ENCODE data around the gene PPIG.
"Not testable (repeated sequence)": the region's sequence is repeated elsewhere in the genome, so short reads cannot be mapped to it uniquely, and the experiment has no call there.

The PPIG gene

DNA sequence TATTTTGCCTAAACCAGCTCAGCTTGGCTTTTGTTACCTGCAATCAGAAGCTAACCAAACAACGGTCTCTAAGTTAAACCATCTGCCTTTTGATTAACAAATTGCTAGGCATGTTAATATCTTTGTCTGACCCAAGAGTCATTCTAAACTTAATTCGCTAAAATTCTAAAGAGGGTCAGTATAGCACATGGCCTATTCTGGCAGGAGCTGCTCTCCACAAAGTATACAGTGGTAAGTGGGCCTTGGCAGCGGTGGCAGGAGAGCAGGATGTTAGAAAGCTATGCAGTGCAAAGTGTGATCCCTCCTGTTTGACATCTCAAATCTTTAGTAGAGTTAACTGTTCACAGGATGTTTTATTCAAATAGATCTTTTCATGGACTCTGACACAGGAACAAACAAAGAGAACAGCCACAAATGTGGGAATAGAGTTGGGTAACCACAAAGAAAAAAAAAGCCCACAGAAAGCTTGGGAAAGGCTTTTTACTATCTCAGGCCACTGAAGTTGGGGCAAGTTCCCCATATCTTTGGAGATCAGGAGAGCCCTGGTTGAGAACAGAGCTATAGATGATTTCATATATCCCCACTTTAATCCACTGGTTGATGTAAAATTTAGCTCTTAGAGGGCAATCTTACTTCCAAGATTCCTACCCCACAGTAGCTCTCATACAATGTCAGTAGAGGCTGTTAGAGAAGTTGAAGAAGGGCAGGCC, 99.4 kb downstream of the PPIG start:
- H3K4me3 ChIP-seq (ENCODE audit: low read length) = no peak overlapping the region
- no peaks in the 10 kb centered on the region for H3K4me1 ChIP-seq (ENCODE audit: control insufficient read depth, low read length)
- H4K20me1 ChIP-seq (ENCODE audit: control insufficient read depth, insufficient read depth, low read depth, low read length) = no peaks in the 10 kb centered on the region
- no peaks in the 10 kb centered on the region for H3K9me3 ChIP-seq (ENCODE audit: control insufficient read depth, insufficient read depth, low read length)
- H3K27ac ChIP-seq (ENCODE audit: low read depth, low read length) = no peak overlapping the region
- H3K27me3 ChIP-seq (ENCODE audit: control insufficient read depth, low read length) = no peaks in the 10 kb centered on the region
- H3F3A ChIP-seq (ENCODE audit: control insufficient read depth, insufficient read depth) = no peaks in the 10 kb centered on the region
- H3K4me2 ChIP-seq (ENCODE audit: low read length) = no peak overlapping the region
- no peaks in the 10 kb centered on the region for H3K79me2 ChIP-seq (ENCODE audit: control insufficient read depth, low read length)
- TF ChIP-seq CTCF (IDR thresholded peaks at IDR 0.05; ENCODE audit: low read depth, low read length, poor library complexity, severe bottlenecking) (no peak), EZH2phosphoT487 (IDR thresholded peaks at IDR 0.05; ENCODE audit: borderline replicate concordance, low read length) (no peak)
- no peaks in the 10 kb centered on the region for H3K36me3 ChIP-seq (ENCODE audit: control insufficient read depth, low read length)
- H3K9me2 ChIP-seq (replicated peaks; ENCODE audit: control insufficient read depth, low read length) = no peaks in the 10 kb centered on the region

DNA sequence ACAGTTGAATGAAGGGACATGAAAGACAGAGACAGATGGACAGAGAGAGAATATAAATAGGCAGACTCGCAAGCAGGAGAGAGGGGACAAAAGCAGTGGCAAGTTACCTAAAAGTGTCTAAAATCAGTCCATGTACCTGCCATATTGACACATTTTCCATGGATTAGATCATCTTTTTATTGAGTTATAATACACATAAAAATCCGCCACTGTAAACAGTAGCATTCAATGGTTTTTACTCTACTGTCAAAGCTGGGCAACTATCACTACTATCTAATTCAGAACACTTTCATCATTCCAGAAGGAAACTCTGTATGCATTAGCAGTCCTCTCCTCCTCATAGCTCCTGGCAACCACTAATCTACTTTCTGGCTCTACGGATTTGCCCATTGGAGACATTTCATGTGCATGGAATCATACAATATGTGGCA, 100.0 kb downstream of the PPIG start:
- TF ChIP-seq CTCF (IDR thresholded peaks at IDR 0.05; ENCODE audit: low read depth, low read length, poor library complexity, severe bottlenecking) (no peak), EZH2phosphoT487 (IDR thresholded peaks at IDR 0.05; ENCODE audit: borderline replicate concordance, low read length) (no peak)
- no peaks in the 10 kb centered on the region for H4K20me1 ChIP-seq (ENCODE audit: control insufficient read depth, insufficient read depth, low read depth, low read length)
- H3K9me2 ChIP-seq (replicated peaks; ENCODE audit: control insufficient read depth, low read length) = no peaks in the 10 kb centered on the region
- no peaks in the 10 kb centered on the region for H3F3A ChIP-seq (ENCODE audit: control insufficient read depth, insufficient read depth)
- H3K9me3 ChIP-seq (ENCODE audit: control insufficient read depth, insufficient read depth, low read length) = no peaks in the 10 kb centered on the region
- no peak overlapping the region for H3K4me2 ChIP-seq (ENCODE audit: low read length)
- no peaks in the 10 kb centered on the region for H3K27me3 ChIP-seq (ENCODE audit: control insufficient read depth, low read length)
- H3K4me3 ChIP-seq (ENCODE audit: low read length) = no peak overlapping the region
- H3K27ac ChIP-seq (ENCODE audit: low read depth, low read length) = no peak overlapping the region
- H3K36me3 ChIP-seq (ENCODE audit: control insufficient read depth, low read length) = no peaks in the 10 kb centered on the region
- H3K79me2 ChIP-seq (ENCODE audit: control insufficient read depth, low read length) = no peaks in the 10 kb centered on the region
- no peaks in the 10 kb centered on the region for H3K4me1 ChIP-seq (ENCODE audit: control insufficient read depth, low read length)

GRCh38 chr2:169684712-169685111, 100.6 kb downstream of the PPIG start:
- H3K36me3 ChIP-seq (ENCODE audit: control insufficient read depth, low read length); H4K20me1 ChIP-seq (ENCODE audit: control insufficient read depth, insufficient read depth, low read depth, low read length); H3K9me3 ChIP-seq (ENCODE audit: control insufficient read depth, insufficient read depth, low read length); H3K27me3 ChIP-seq (ENCODE audit: control insufficient read depth, low read length); H3K79me2 ChIP-seq (ENCODE audit: control insufficient read depth, low read length); H3F3A ChIP-seq (ENCODE audit: control insufficient read depth, insufficient read depth); H3K4me2 ChIP-seq (ENCODE audit: low read length); H3K9me2 ChIP-seq (replicated peaks; ENCODE audit: control insufficient read depth, low read length); H3K4me3 ChIP-seq (ENCODE audit: low read length); H3K27ac ChIP-seq (ENCODE audit: low read depth, low read length); H3K4me1 ChIP-seq (ENCODE audit: control insufficient read depth, low read length): not testable (repeated sequence)

GRCh38 chr2:169686825-169687224, 102.7 kb downstream of the PPIG start:
- not testable (repeated sequence) for H3K27me3 ChIP-seq (ENCODE audit: control insufficient read depth, low read length); H3K9me2 ChIP-seq (replicated peaks; ENCODE audit: control insufficient read depth, low read length); H4K20me1 ChIP-seq (ENCODE audit: control insufficient read depth, insufficient read depth, low read depth, low read length); H3F3A ChIP-seq (ENCODE audit: control insufficient read depth, insufficient read depth); H3K27ac ChIP-seq (ENCODE audit: low read depth, low read length); H3K79me2 ChIP-seq (ENCODE audit: control insufficient read depth, low read length); H3K36me3 ChIP-seq (ENCODE audit: control insufficient read depth, low read length); H3K4me3 ChIP-seq (ENCODE audit: low read length); H3K9me3 ChIP-seq (ENCODE audit: control insufficient read depth, insufficient read depth, low read length); H3K4me2 ChIP-seq (ENCODE audit: low read length); H3K4me1 ChIP-seq (ENCODE audit: control insufficient read depth, low read length)

DNA sequence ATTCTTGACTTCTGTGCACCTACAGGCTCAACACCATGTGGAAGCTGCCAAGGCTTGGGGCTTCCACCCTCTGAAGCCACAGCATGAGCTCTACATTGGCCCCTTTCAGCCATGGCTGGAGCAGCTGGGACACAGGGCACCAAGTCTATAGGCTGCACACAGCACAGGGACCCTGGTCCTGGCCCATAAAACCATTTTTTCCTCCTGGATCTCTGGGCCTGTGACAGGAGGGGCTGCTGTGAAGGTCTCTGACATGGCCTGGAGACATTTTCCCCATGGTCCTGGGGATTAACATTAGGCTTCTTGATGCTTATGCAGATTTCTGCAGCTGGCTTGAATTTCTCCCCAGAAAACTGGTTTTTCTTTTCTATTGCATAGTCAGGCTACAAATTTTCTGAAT, 103.8 kb downstream of the PPIG start:
- H3K79me2 ChIP-seq (ENCODE audit: control insufficient read depth, low read length); H3K4me2 ChIP-seq (ENCODE audit: low read length); H3K4me1 ChIP-seq (ENCODE audit: control insufficient read depth, low read length); H3F3A ChIP-seq (ENCODE audit: control insufficient read depth, insufficient read depth); H3K4me3 ChIP-seq (ENCODE audit: low read length); H3K27me3 ChIP-seq (ENCODE audit: control insufficient read depth, low read length); H4K20me1 ChIP-seq (ENCODE audit: control insufficient read depth, insufficient read depth, low read depth, low read length); H3K9me2 ChIP-seq (replicated peaks; ENCODE audit: control insufficient read depth, low read length); H3K36me3 ChIP-seq (ENCODE audit: control insufficient read depth, low read length); H3K27ac ChIP-seq (ENCODE audit: low read depth, low read length); H3K9me3 ChIP-seq (ENCODE audit: control insufficient read depth, insufficient read depth, low read length): not testable (repeated sequence)

All from DOHH2 (cell line).